Stimulated activated CD4-positive, alpha-beta T cell treated with anti-CD3 and anti-CD28 coated beads, Interleukin-4, amount 100 ng/mL, for 1 hour (primary cell): ENCODE data around the gene CD8B2.
"Not testable (repeated sequence)": the region's sequence is repeated elsewhere in the genome, so short reads cannot be mapped to it uniquely, and the experiment has no call there.

Experiments
- DNase-seq: peaks from one replicate; pipeline ENCODE4 v3.0.0-alpha.2; 2020

Gene CD8B2

GRCh38 chr2:106553321-106553720, 66.2 kb downstream of the CD8B2 start:
- DNase-seq = no peak

GRCh38 chr2:106554411-106554810, 67.2 kb downstream of the CD8B2 start:
- DNase-seq = no peak

GRCh38 chr2:106555053-106555452, 67.9 kb downstream of the CD8B2 start:
- no peak for DNase-seq

GRCh38 chr2:106559786-106560185, 72.6 kb downstream of the CD8B2 start:
- DNase-seq = not testable (repeated sequence)

- DNase-seq = no peak
Observed at GRCh38 chr2:106560773-106561172, 73.6 kb downstream of the CD8B2 start.

GRCh38 chr2:106561356-106561755, 74.2 kb downstream of the CD8B2 start:
- DNase-seq = no peak

- no peak for DNase-seq
Observed at GRCh38 chr2:106561803-106562202, 74.6 kb downstream of the CD8B2 start.

GRCh38 chr2:106562268-106563186, 75.4 kb downstream of the CD8B2 start:
- no peak for DNase-seq

- DNase-seq = no peak
Observed at GRCh38 chr2:106563195-106563594, 76.0 kb downstream of the CD8B2 start.

- no peak for DNase-seq
Observed at GRCh38 chr2:106565599-106565998, 78.4 kb downstream of the CD8B2 start.

- DNase-seq = peak; percentile 46
Observed at GRCh38 chr2:106566050-106566449, 78.9 kb downstream of the CD8B2 start.

GRCh38 chr2:106566484-106566883, 79.3 kb downstream of the CD8B2 start:
- not testable (repeated sequence) for DNase-seq

- DNase-seq = no peak
Observed at GRCh38 chr2:106570316-106570715, 83.2 kb downstream of the CD8B2 start.
